ENCODE results near the gene PATL1.

PATL1 gene

DNA sequence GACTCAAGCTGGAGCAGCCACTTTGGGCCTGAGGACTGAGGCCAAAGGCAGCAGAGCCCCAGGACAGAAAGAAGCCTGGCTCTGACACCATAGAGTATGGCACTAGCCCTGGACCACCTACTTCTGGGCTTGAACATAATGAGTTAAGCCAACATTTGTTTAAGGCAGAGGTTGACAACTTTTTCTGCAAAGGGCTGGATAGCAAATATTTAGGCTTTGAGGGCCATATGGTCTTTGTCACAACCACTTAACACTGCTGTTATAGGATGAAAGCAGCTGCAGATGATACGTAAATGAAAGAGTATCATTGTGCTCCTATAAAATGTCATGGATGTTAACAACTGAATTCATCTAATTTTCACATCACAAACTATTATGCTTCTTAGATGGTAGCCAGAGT lies 69.9 kb downstream of the PATL1 start:
- in situ Hi-C loops (cut with HindIII; ENCODE audit: low sequenced_read_pairs): no loop called here
- TF ChIP-seq CTCF (IDR thresholded peaks at IDR 0.05; ENCODE audit: low read depth, low read length): no peak
- DNase-seq (ENCODE audit: low read depth, low spot score): no peak
- H3K4me3 ChIP-seq (ENCODE audit: low read depth, low read length): no peak overlapping the region

Measured in astrocyte of the spinal cord (primary cell).